HCT116 (cell line): ENCODE results near the gene MUC6. TPM values are rescaled to one million over a fixed set of nuclear protein-coding genes. Genes with fewer than 3 reads are reported as not detected.

ENCODE experiments used
- ATAC-seq: fragments of 200-7000 bp; cut with Tn5 transposase; 2 replicates; pipeline ENCODE4 v1.9.1; 2020; ENCODE audit warnings: mild to moderate bottlenecking, moderate library complexity
- BruUV-seq: library from RNA; stranded (reverse); fragments of 400-500 nt; replicated peaks from 2 replicates; lab custom pipeline; 2021; lab: Mats Ljungman, UMichigan
- CTCF ChIA-PET: fragments of 300-600 bp; sonication (Branson Sonifier 250); formaldehyde crosslinking; loops from one replicate; lab custom pipeline; 2021; ENCODE audit warnings: antibody characterized with exemption; lab: Charles Lee
- POLR2A ChIA-PET: fragments of 300-600, 350-600 bp; sonication (Branson Sonifier 250); formaldehyde crosslinking; loops from one replicate; lab custom pipeline; 2021; ENCODE audit warnings: antibody characterized with exemption; lab: Charles Lee
- RAD21 ChIA-PET, 2 experiments: fragments of 300-600 bp; sonication (Branson Sonifier 250); formaldehyde crosslinking; loops; one replicate each; lab custom pipeline; 2023; ENCODE audit warnings: low total read pairs in 2 of 2; ENCODE audit not compliant: uncharacterized antibody in 2 of 2, unreplicated experiment in 2 of 2, low non-redundant PET in 1 of 2; lab: Charles Lee
- DNase-seq: peaks from one replicate; pipeline ENCODE4 v3.0.0-alpha.2; 2010; ENCODE audit warnings: low read depth, low spot score
- H2AFZ ChIP-seq: fragments of 200-600 bp; shearing (Covaris generic), sonication (generic); 2 replicates; pipeline ENCODE4 v1.6.1; 2017; ENCODE audit warnings: low read depth, mixed run types, mixed read lengths, antibody characterized with exemption, low read length; ENCODE audit not compliant: poor library complexity, severe bottlenecking
- H3K27ac ChIP-seq: 2 replicates; pipeline ENCODE4 v1.5.1; 2012; ENCODE audit warnings: low read depth, low read length
- H3K27me3 ChIP-seq: fragments of 200-600 bp; sonication (generic); 2 replicates; pipeline ENCODE4 v1.6.1; 2016; ENCODE audit warnings: mixed run types, low read length, mixed read lengths; ENCODE audit not compliant: insufficient read depth
- H3K36me3 ChIP-seq, 2 experiments: fragments of 200-500 bp in 1 of 2; fragments of 200-600 bp in 1 of 2; sonication (Bioruptor generic) in 1 of 2; sonication (generic) in 1 of 2; 2 replicates each; pipeline versions ENCODE4 v1.5.1 to v1.6.1; 2014 to 2016; ENCODE audit warnings: low read length in 2 of 2, inconsistent platforms in 1 of 2, mixed read lengths in 1 of 2, mixed run types in 1 of 2; ENCODE audit not compliant: insufficient read depth in 2 of 2, control insufficient read depth in 1 of 2
- H3K4me1 ChIP-seq, 2 experiments: fragments of 200-600 bp in 1 of 2; sonication (generic) in 1 of 2; 2 replicates each; pipeline versions ENCODE4 v1.5.1 to v1.6.1; 2012 to 2017; ENCODE audit warnings: low read length in 2 of 2, inconsistent platforms in 1 of 2, mild to moderate bottlenecking in 1 of 2, mixed read lengths in 1 of 2, mixed run types in 1 of 2, moderate library complexity in 1 of 2; ENCODE audit not compliant: insufficient read depth in 2 of 2, control insufficient read depth in 1 of 2
- H3K4me2 ChIP-seq: fragments of 200-600 bp; sonication (generic); 2 replicates; pipeline ENCODE4 v1.6.1; 2017; ENCODE audit warnings: mixed run types, low read length, mixed read lengths
- H3K4me3 ChIP-seq, 2 experiments: fragments of 200-600 bp in 1 of 2; sonication (generic) in 1 of 2; replicated peaks in 1 of 2; 2 replicates each; pipeline ENCODE4 v1.5.1; 2011 to 2016; ENCODE audit warnings: low read length in 2 of 2, control low read depth in 1 of 2, low read depth in 1 of 2, mild to moderate bottlenecking in 1 of 2, mixed read lengths in 1 of 2, mixed run types in 1 of 2
- H3K79me2 ChIP-seq: fragments of 200-600 bp; sonication (generic); 2 replicates; pipeline ENCODE4 v1.6.1; 2017; ENCODE audit warnings: mild to moderate bottlenecking, mixed run types, low read length, moderate library complexity, mixed read lengths; ENCODE audit not compliant: insufficient read depth
- H3K9ac ChIP-seq: fragments of 200-600 bp; sonication (generic); 2 replicates; pipeline ENCODE4 v1.6.1; 2016; ENCODE audit warnings: low read length, mixed read lengths
- H3K9me2 ChIP-seq: fragments of 200-600 bp; sonication (generic), shearing (Covaris generic); 2 replicates; pipeline ENCODE4 v1.6.1; 2017; ENCODE audit warnings: mixed run types, mild to moderate bottlenecking, moderate library complexity; ENCODE audit not compliant: insufficient read depth
- H3K9me3 ChIP-seq, 2 experiments: fragments of 200-500 bp in 1 of 2; fragments of 200-600 bp in 1 of 2; sonication (Bioruptor generic) in 1 of 2; sonication (generic) in 1 of 2; 2 replicates each; pipeline ENCODE4 v1.6.1; 2014 to 2017; ENCODE audit warnings: low read length in 2 of 2, mixed read lengths in 2 of 2, inconsistent platforms in 1 of 2, low read depth in 1 of 2, mild to moderate bottlenecking in 1 of 2, mixed run types in 1 of 2, moderate library complexity in 1 of 2; ENCODE audit not compliant: control insufficient read depth in 1 of 2, insufficient read depth in 1 of 2
- H4K20me1 ChIP-seq: fragments of 200-600 bp; sonication (generic), shearing (Covaris generic); 2 replicates; pipeline ENCODE4 v1.6.1; 2017; ENCODE audit warnings: mixed run types, mild to moderate bottlenecking, moderate library complexity; ENCODE audit not compliant: insufficient read depth
- CBX3 ChIP-seq: IDR thresholded peaks from 2 replicates; pipeline ENCODE4 v1.6.1; 2012; ENCODE audit warnings: low read depth
- CTCF ChIP-seq, 3 experiments: fragments of 200-600 bp in 1 of 3; sonication (generic) in 1 of 3; IDR thresholded peaks in 2 of 3; conservative IDR thresholded peaks in 1 of 3; 2 replicates each; pipeline ENCODE4 v1.5.1; 2012 to 2017; ENCODE audit warnings: low read depth in 2 of 3, low read length in 2 of 3, antibody characterized with exemption in 1 of 3, borderline replicate concordance in 1 of 3, control low read depth in 1 of 3, mild to moderate bottlenecking in 1 of 3, mixed read lengths in 1 of 3, mixed run types in 1 of 3, moderate library complexity in 1 of 3; ENCODE audit not compliant: insufficient read depth in 1 of 3
- EGR1 ChIP-seq: IDR thresholded peaks from 2 replicates; pipeline ENCODE4 v1.6.1; 2012; ENCODE audit warnings: low read depth
- ELF1 ChIP-seq: IDR thresholded peaks from 2 replicates; pipeline ENCODE4 v1.6.1; 2012; ENCODE audit warnings: low read depth, borderline replicate concordance
- EZH2phosphoT487 ChIP-seq: fragments of 200-600 bp; IDR thresholded peaks from 2 replicates; pipeline ENCODE4 v1.6.1; 2018; ENCODE audit warnings: antibody characterized with exemption, borderline replicate concordance
- JUND ChIP-seq: IDR thresholded peaks from 2 replicates; pipeline ENCODE4 v1.6.1; 2012
- MAX ChIP-seq: IDR thresholded peaks from 2 replicates; pipeline ENCODE4 v1.6.1; 2012
- RAD21 ChIP-seq: IDR thresholded peaks from 2 replicates; pipeline ENCODE4 v1.6.1; 2012; ENCODE audit warnings: low read depth, mild to moderate bottlenecking
- REST ChIP-seq: IDR thresholded peaks from 2 replicates; pipeline ENCODE4 v1.6.1; 2012; ENCODE audit warnings: low read depth
- SRF ChIP-seq: IDR thresholded peaks from 2 replicates; pipeline ENCODE4 v1.6.1; 2012; ENCODE audit warnings: low read depth
- TCF7L2 ChIP-seq: IDR thresholded peaks from 2 replicates; pipeline ENCODE4 v1.7.0; 2011; ENCODE audit warnings: borderline replicate concordance, inconsistent platforms; ENCODE audit not compliant: insufficient read depth, insufficient read length; ENCODE audit errors: extremely low read depth
- intact Hi-C: fragments of 100-400 bp; cut with micrococcal nuclease; formaldehyde crosslinking; loops from 2 replicates; pipeline ENCODE4 v1.10.0; 2022
- total RNA-seq: library from RNA; stranded (reverse); gene quantifications from one replicate; pipeline ENCODE4 v1.2.1, GENCODE V29; 2021; ENCODE audit not compliant: unreplicated experiment
- TF ChIP-seq, protein P1 (sequence below): IDR thresholded peaks from 2 replicates; pipeline ENCODE4 v1.6.1; 2011; ENCODE audit warnings: mild to moderate bottlenecking, low read length, moderate library complexity; ENCODE audit not compliant: insufficient replicate concordance; ENCODE audit errors: extremely low read depth
- TF ChIP-seq, protein P2 (sequence below): IDR thresholded peaks from 2 replicates; pipeline ENCODE4 v1.6.1; 2012

MUC6 gene
- total RNA-seq, 1 experiment from 2014 or later: 0.02 TPM

GRCh38 chr11:1029654-1030053 lies 6.9 kb downstream of the MUC6 start:
- ATAC-seq: no peak; the same call in 1 of the 2 replicates

DNA sequence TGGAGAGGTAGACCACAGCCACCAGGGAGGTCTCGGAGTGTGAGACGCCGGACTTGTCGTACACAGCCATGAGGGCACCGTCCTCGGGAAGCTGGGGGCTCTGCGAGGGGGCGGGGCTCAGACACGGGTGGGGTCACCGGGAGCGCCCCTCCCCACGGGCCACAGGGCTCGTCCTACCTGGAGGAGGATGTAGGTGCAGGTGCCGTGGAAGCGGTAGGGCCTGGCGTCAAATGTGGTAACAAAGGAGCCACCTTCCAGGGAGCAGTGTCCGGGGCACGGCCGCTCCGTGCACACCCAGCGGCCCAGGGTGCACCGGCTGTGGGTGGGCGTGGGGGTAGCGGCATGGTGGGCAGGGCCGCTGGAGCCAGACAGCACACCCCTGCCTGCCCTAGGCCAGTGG lies 7.5 kb downstream of the MUC6 start:
- intact Hi-C loops: no loop called here
- CTCF ChIA-PET: no interaction called here
- RAD21 ChIA-PET: no interaction called here
- no peaks in the 10 kb centered on the region for H3K79me2 ChIP-seq
- no peak overlapping the region for H3K4me3 ChIP-seq
- H4K20me1 ChIP-seq: no peaks in the 10 kb centered on the region
- ATAC-seq: no peak
- no peaks in the 10 kb centered on the region for H3K9me2 ChIP-seq
- H3K36me3 ChIP-seq: no peaks in the 10 kb centered on the region
- H3K27ac ChIP-seq: no peak overlapping the region
- no peak overlapping the region for H3K9ac ChIP-seq
- H3K9me3 ChIP-seq: no peaks in the 10 kb centered on the region; a peak in 1 of 4 replicates
- H2AFZ ChIP-seq: no peak overlapping the region
- DNase-seq: no peak
- no peak overlapping the region for H3K4me2 ChIP-seq
- POLR2A ChIA-PET: no interaction called here
- BruUV-seq: no TSS peak
- H3K27me3 ChIP-seq: no peaks in the 10 kb centered on the region
- no peaks in the 10 kb centered on the region for H3K4me1 ChIP-seq
- no peak for TF ChIP-seq EZH2phosphoT487
- no peak for TF ChIP-seq MAX
- no peak for TF ChIP-seq SRF
- TF ChIP-seq RAD21: no peak
- no peak for TF ChIP-seq TCF7L2
- no peak for TF ChIP-seq JUND
- no peak for TF ChIP-seq CTCF (IDR thresholded peaks at IDR 0.05 in 2 of 3, conservative IDR thresholded peaks at IDR 0.05 in 1 of 3; ENCODE audit: borderline replicate concordance in 1 of 3, insufficient read depth in 1 of 3, low read depth in 2 of 3, low read length in 2 of 3)
- TF ChIP-seq REST: no peak
- TF ChIP-seq, protein P1, sequence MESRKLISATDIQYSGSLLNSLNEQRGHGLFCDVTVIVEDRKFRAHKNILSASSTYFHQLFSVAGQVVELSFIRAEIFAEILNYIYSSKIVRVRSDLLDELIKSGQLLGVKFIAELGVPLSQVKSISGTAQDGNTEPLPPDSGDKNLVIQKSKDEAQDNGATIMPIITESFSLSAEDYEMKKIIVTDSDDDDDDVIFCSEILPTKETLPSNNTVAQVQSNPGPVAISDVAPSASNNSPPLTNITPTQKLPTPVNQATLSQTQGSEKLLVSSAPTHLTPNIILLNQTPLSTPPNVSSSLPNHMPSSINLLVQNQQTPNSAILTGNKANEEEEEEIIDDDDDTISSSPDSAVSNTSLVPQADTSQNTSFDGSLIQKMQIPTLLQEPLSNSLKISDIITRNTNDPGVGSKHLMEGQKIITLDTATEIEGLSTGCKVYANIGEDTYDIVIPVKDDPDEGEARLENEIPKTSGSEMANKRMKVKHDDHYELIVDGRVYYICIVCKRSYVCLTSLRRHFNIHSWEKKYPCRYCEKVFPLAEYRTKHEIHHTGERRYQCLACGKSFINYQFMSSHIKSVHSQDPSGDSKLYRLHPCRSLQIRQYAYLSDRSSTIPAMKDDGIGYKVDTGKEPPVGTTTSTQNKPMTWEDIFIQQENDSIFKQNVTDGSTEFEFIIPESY: no peak
- TF ChIP-seq, protein P2, sequence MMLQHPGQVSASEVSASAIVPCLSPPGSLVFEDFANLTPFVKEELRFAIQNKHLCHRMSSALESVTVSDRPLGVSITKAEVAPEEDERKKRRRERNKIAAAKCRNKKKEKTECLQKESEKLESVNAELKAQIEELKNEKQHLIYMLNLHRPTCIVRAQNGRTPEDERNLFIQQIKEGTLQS: no peak
- no peak for TF ChIP-seq EGR1
- TF ChIP-seq CBX3: no peak

More at GRCh38 chr11:1029654-1030053, 6.9 kb downstream of the MUC6 start:
- POLR2A ChIA-PET: no interaction called here
- no peaks in the 10 kb centered on the region; a peak in 1 of 4 replicates for H3K9me3 ChIP-seq
- H3K79me2 ChIP-seq: no peaks in the 10 kb centered on the region
- no peak overlapping the region for H3K4me3 ChIP-seq
- no peak overlapping the region for H3K4me2 ChIP-seq
- no peak overlapping the region for H2AFZ ChIP-seq
- H4K20me1 ChIP-seq: no peaks in the 10 kb centered on the region
- CTCF ChIA-PET: no interaction called here
- RAD21 ChIA-PET: no interaction called here
- BruUV-seq: no TSS peak
- H3K9ac ChIP-seq: no peak overlapping the region
- DNase-seq: no peak
- no peaks in the 10 kb centered on the region for H3K27me3 ChIP-seq
- no peaks in the 10 kb centered on the region for H3K36me3 ChIP-seq
- H3K4me1 ChIP-seq: no peaks in the 10 kb centered on the region
- intact Hi-C loops: no loop called here
- TF ChIP-seq ELF1: no peak
- TF ChIP-seq, all 23 proteins: peak for 0
- no peaks in the 10 kb centered on the region for H3K9me2 ChIP-seq
- no peak overlapping the region for H3K27ac ChIP-seq
